Upper lobe of left lung (tissue), 4 donors: ENCODE measurements around the gene KIF4A.

Experiments used
- POLR2AphosphoS5 ChIP-seq, 2 donors: sonication (generic); formaldehyde crosslinking; IDR thresholded peaks; one replicate each; pipeline ENCODE4 v1.5.1; 2017; ENCODE audit warnings: antibody characterized with exemption in 2 of 2
- TF ChIP-seq, protein P1 (sequence below), 6 experiments: fragments of 450-650 bp in 4 of 6; fragments of 200-600 bp in 2 of 6; sonication (generic) in 2 of 6; IDR thresholded peaks; one replicate each; pipeline ENCODE4 v1.5.1; 2016 to 2019; ENCODE audit warnings: antibody characterized with exemption in 6 of 6

DNA sequence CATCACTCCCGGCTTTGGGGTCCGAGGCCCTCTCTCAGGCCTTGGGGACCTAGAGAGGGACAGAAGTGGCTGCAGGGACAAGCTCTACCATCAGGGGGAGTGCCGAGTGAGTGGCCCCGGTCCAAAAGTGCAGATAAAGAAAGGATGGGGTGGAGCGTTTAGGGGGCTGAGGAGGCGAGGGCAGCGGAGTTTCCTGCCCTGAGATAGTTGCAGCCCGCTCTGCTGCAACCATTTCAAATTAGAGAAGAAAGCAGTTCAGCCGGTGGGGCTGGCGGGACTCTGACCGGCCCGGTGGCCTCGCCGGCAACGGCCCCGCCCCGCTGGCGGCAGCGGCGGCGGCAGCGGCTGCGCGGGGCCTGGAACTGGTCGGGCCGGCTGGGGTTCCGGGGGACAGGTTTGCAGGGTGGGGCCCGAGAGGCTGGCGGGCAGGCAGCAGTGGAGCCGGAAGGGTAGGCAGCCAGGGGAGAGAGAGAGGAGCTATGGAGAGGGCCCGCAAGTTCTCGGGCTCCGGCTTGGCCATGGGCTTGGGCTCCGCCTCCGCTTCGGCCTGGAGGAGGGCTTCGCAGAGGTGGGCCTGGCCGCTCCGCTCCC is 162.3 kb downstream of the KIF4A start:
- TF ChIP-seq POLR2AphosphoS5 (IDR thresholded peaks at IDR 0.05): no peak
- TF ChIP-seq, protein P1, sequence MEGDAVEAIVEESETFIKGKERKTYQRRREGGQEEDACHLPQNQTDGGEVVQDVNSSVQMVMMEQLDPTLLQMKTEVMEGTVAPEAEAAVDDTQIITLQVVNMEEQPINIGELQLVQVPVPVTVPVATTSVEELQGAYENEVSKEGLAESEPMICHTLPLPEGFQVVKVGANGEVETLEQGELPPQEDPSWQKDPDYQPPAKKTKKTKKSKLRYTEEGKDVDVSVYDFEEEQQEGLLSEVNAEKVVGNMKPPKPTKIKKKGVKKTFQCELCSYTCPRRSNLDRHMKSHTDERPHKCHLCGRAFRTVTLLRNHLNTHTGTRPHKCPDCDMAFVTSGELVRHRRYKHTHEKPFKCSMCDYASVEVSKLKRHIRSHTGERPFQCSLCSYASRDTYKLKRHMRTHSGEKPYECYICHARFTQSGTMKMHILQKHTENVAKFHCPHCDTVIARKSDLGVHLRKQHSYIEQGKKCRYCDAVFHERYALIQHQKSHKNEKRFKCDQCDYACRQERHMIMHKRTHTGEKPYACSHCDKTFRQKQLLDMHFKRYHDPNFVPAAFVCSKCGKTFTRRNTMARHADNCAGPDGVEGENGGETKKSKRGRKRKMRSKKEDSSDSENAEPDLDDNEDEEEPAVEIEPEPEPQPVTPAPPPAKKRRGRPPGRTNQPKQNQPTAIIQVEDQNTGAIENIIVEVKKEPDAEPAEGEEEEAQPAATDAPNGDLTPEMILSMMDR (IDR thresholded peaks at IDR 0.05): peak; percentile 56 to 64 (median 58)
